Osteoblast (primary cell): Measurements from ENCODE around the gene ERCC4. TPM values are rescaled to one million over a fixed set of nuclear protein-coding genes. Genes with fewer than 3 reads are reported as not detected.

Source experiments
- DNase-seq: peaks from one replicate; pipeline ENCODE4 v3.0.0; 2011; ENCODE audit warnings: low spot score, mixed read lengths; ENCODE audit not compliant: insufficient read length; ENCODE audit errors: missing footprints
- H2AFZ ChIP-seq: 2 replicates; pipeline ENCODE4 v1.6.0; 2011; ENCODE audit warnings: mild to moderate bottlenecking, low read length
- H3K27ac ChIP-seq: 2 replicates; pipeline ENCODE4 v1.5.1; 2011; ENCODE audit warnings: mild to moderate bottlenecking, low read depth, low read length, moderate library complexity
- H3K27me3 ChIP-seq: 2 replicates; pipeline ENCODE4 v1.6.0; 2012; ENCODE audit warnings: mild to moderate bottlenecking, control low read depth, inconsistent platforms, low read length, moderate library complexity; ENCODE audit not compliant: insufficient read depth
- H3K36me3 ChIP-seq: 2 replicates; pipeline ENCODE4 v1.5.1; 2011; ENCODE audit warnings: mild to moderate bottlenecking, low read length, control low read depth, moderate library complexity; ENCODE audit not compliant: insufficient read depth
- H3K4me1 ChIP-seq: 2 replicates; pipeline ENCODE4 v1.5.1; 2011; ENCODE audit warnings: mild to moderate bottlenecking, low read length, control low read depth, moderate library complexity; ENCODE audit not compliant: insufficient read depth
- H3K4me2 ChIP-seq: 2 replicates; pipeline ENCODE4 v1.6.0; 2011; ENCODE audit warnings: mild to moderate bottlenecking, low read length; ENCODE audit not compliant: insufficient read depth
- H3K4me3 ChIP-seq: fragments of 200-600 bp; sonication (generic); 3 replicates; pipeline ENCODE4 v1.5.1; 2012; ENCODE audit warnings: mild to moderate bottlenecking, low read length, inconsistent platforms; ENCODE audit not compliant: insufficient read depth
- H3K79me2 ChIP-seq: 2 replicates; pipeline ENCODE4 v1.6.0; 2012; ENCODE audit warnings: mild to moderate bottlenecking, low read length, control low read depth, inconsistent platforms; ENCODE audit not compliant: insufficient read depth
- H3K9me3 ChIP-seq: 2 replicates; pipeline ENCODE4 v1.5.1; 2011; ENCODE audit warnings: low read depth, low read length, control low read depth
- H4K20me1 ChIP-seq: 2 replicates; pipeline ENCODE4 v1.6.0; 2012; ENCODE audit warnings: mild to moderate bottlenecking, low read length, control low read depth; ENCODE audit not compliant: insufficient read depth
- total RNA-seq: library from RNA; depleted of rRNA; stranded (reverse); fragments of >200 nt; gene quantifications from 2 replicates; pipeline ENCODE4 v1.2.3, GENCODE V29; 2012
- TF ChIP-seq, protein P1 (sequence below): IDR thresholded peaks from 2 replicates; pipeline ENCODE4 v1.5.1; 2011; ENCODE audit warnings: mild to moderate bottlenecking, low read depth, low read length, moderate library complexity; ENCODE audit errors: extremely low read depth

The ERCC4 gene
- total RNA-seq, 1 donor, result 9.0 TPM

DNA sequence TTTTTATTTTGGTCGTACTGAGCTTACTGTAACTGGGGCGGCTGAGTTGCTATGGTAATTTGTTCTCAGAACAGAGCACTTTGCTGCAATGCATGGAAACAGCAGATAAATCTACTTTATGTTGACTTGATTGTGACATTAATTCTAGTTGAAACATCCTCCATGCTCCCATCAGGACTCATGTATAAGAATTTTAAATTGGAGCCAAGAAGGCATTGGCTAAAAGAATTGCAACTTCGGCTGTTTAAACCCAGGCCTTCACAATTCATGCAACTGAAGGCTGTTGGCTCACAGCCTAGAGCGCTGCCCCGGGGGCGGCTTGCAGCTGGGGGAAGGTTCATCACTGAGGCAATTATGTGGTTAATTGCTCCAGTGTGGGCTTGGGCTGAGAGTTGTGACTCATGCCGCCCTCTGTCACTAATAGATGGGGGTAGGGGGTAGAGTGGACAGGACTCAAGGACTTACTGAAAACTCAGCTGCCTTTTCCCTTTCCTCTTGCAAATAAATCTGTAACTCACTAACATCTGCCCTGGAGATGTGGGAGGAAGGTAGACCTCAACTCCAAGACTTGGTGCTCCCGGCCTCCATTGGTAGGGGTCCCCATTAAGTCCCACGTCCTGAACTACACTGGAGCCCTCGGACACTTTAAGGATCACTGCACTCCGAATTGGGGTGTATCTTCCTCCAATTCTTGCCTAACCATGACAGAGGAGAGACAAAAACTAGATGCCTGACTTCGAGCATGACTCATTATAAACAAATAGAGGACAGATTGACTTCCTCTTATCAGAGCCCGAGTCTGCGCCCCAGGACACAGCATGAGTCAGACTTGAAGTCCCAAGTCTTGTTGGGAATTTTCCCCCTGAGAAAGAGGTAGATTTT is 37.5 kb downstream of the ERCC4 start:
- H3K4me3 ChIP-seq, result peak overlapping the region; percentile 74
- H2AFZ ChIP-seq, result peak overlapping the region; percentile 94
- H4K20me1 ChIP-seq, result no peaks in the 10 kb centered on the region
- DNase-seq, result peak; percentile 76
- no peaks in the 10 kb centered on the region for H3K9me3 ChIP-seq
- peak overlapping the region; percentile 94 for H3K27ac ChIP-seq
- no peaks in the 10 kb centered on the region for H3K79me2 ChIP-seq
- H3K4me1 ChIP-seq, result peaks cover 25% of the 10 kb centered on the region
- no peaks in the 10 kb centered on the region for H3K36me3 ChIP-seq
- H3K4me2 ChIP-seq, result peak overlapping the region; percentile 88
- H3K27me3 ChIP-seq, result no peaks in the 10 kb centered on the region
- TF ChIP-seq, protein P1, sequence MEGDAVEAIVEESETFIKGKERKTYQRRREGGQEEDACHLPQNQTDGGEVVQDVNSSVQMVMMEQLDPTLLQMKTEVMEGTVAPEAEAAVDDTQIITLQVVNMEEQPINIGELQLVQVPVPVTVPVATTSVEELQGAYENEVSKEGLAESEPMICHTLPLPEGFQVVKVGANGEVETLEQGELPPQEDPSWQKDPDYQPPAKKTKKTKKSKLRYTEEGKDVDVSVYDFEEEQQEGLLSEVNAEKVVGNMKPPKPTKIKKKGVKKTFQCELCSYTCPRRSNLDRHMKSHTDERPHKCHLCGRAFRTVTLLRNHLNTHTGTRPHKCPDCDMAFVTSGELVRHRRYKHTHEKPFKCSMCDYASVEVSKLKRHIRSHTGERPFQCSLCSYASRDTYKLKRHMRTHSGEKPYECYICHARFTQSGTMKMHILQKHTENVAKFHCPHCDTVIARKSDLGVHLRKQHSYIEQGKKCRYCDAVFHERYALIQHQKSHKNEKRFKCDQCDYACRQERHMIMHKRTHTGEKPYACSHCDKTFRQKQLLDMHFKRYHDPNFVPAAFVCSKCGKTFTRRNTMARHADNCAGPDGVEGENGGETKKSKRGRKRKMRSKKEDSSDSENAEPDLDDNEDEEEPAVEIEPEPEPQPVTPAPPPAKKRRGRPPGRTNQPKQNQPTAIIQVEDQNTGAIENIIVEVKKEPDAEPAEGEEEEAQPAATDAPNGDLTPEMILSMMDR, result no peak

DNA sequence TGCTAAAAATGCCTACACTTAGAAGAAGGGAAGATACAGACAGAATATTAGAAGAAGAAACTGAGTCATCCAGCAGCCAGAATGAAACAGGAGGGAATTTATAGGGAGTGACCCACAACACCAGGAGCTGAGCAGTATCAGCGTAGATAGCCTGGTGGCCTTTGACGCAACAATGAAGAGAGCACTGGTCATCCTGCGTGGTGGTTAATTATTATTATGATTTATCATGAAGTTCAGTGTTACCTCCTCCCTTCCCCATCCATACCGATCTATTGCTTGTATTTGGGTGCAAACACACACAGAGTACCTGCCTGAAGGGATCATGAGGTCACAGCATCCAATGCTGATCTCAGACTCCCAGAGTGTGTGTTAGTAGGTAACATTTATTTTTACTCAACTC is 38.5 kb downstream of the ERCC4 start:
- Histone ChIP-seq H3K27ac (peak overlapping the region; percentile 94), H3K27me3 (no peaks in the 10 kb centered on the region), H2AFZ (no peak overlapping the region), H3K4me3 (no peak overlapping the region), H3K9me3 (no peaks in the 10 kb centered on the region), H3K4me1 (peaks cover 25% of the 10 kb centered on the region), H3K79me2 (no peaks in the 10 kb centered on the region), H4K20me1 (no peaks in the 10 kb centered on the region), H3K36me3 (no peaks in the 10 kb centered on the region), H3K4me2 (no peak overlapping the region)
- DNase-seq, result no peak
- TF ChIP-seq, protein P1, result no peak

DNA sequence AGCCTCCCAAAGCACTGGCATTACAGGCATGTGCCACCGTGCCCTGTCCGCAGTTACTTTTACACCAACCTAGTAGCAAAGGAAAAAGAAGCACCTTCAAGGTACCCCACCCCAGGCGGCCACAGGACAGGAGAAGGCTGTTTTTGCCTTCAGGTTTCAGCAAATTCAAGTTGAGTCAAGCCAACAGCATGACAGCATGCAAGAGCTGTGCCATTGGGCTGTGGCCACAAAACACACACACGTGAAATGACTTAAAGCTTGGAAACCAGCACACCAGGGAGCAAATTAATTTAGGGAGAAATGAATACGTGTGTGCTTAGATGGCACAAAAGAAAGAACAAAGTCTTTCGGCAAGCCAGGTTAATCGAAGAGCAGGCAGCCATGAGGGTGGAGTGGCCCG is 39.7 kb downstream of the ERCC4 start:
- Histone ChIP-seq H3K4me2 (no peak overlapping the region), H3K27ac (no peak overlapping the region), H3K79me2 (no peaks in the 10 kb centered on the region), H4K20me1 (no peaks in the 10 kb centered on the region), H2AFZ (no peak overlapping the region), H3K4me1 (peaks cover 25% of the 10 kb centered on the region), H3K36me3 (no peaks in the 10 kb centered on the region), H3K9me3 (no peaks in the 10 kb centered on the region), H3K4me3 (no peak overlapping the region), H3K27me3 (no peaks in the 10 kb centered on the region)
- no peak for DNase-seq
- TF ChIP-seq, protein P1, result no peak

DNA sequence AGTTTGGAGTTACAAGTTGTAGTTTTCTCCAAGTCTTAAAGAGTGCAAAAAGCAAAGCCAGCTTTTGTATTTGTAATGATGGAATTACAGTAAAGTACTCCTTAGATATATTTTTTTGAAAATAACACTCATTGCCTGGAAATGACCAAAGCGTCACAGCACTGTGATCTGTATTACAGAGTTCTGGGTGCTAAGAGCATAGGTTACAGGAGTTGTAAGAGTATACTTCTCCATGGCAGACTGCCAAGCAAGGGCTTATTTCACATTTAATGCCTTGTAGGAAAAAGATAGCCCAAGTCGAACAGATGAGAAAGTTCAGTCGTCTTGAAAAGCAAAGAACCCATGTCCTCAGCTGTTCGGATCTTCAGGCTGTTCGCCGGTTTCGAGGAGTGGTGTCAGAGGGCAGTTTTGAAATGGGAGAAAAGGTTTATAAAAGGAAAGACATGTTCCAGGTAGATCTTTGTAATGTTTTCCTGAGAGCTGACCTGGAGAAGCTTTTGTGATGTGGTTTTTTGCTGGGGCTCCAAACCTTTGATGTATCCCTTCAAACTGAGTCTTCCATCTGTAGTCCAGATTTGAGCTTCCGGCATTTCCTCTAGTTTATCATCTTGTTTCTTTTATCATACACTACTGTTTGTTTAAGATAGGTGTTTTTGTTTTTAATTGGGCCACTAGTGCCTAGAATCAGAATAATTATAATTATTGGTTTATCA is 41.3 kb downstream of the ERCC4 start:
- Histone ChIP-seq H3K9me3 (no peaks in the 10 kb centered on the region), H2AFZ (peak overlapping the region; percentile 41), H3K4me3 (no peak overlapping the region), H3K27ac (no peak overlapping the region), H3K4me1 (peaks cover 23% of the 10 kb centered on the region), H3K79me2 (no peaks in the 10 kb centered on the region), H3K4me2 (no peak overlapping the region), H3K36me3 (no peaks in the 10 kb centered on the region), H4K20me1 (no peaks in the 10 kb centered on the region), H3K27me3 (peaks cover 8% of the 10 kb centered on the region)
- TF ChIP-seq, protein P1, result no peak
- no peak for DNase-seq
